IPS-20b (cell line): ENCODE measurements around the gene FCN2.

ENCODE experiments used
- H3K27ac ChIP-seq: one replicate; pipeline ENCODE4 v1.5.1; 2013; ENCODE audit warnings: low read length
- H3K27me3 ChIP-seq: 2 replicates; pipeline ENCODE4 v1.6.1; 2013; ENCODE audit warnings: mild to moderate bottlenecking, low read length, inconsistent platforms; ENCODE audit not compliant: insufficient read depth
- H3K36me3 ChIP-seq: 2 replicates; pipeline ENCODE4 v1.6.1; 2013; ENCODE audit warnings: low read depth, mild to moderate bottlenecking, inconsistent platforms, low read length, moderate library complexity; ENCODE audit not compliant: insufficient read depth
- H3K4me1 ChIP-seq: 2 replicates; pipeline ENCODE4 v1.6.1; 2013; ENCODE audit warnings: mild to moderate bottlenecking, control low read depth, inconsistent platforms, low read length, moderate library complexity; ENCODE audit not compliant: insufficient read depth
- H3K4me3 ChIP-seq: 2 replicates; pipeline ENCODE4 v1.5.1; 2013; ENCODE audit warnings: mild to moderate bottlenecking, low read length, inconsistent platforms
- H3K9ac ChIP-seq: 2 replicates; pipeline ENCODE4 v1.6.1; 2013; ENCODE audit warnings: low read depth, mild to moderate bottlenecking, inconsistent platforms, low read length, moderate library complexity
- H3K9me3 ChIP-seq: 2 replicates; pipeline ENCODE4 v1.6.1; 2013; ENCODE audit warnings: mild to moderate bottlenecking, low read depth, low read length, inconsistent platforms; ENCODE audit not compliant: insufficient read depth

FCN2 gene

GRCh38 chr9:134880484-134881312 is at the start of gene FCN2:
Gene FCN2 (plus strand): TSS chr9:134880810. CDS start chr9:134880822, 12 bp downstream.
- Histone ChIP-seq H3K27me3 (no peaks in the 10 kb centered on the region), H3K9me3 (no peaks in the 10 kb centered on the region), H3K27ac (no peak within 1 kb of the TSS), H3K4me1 (no peaks in the 10 kb centered on the region), H3K4me3 (no peak within 1 kb of the TSS), H3K36me3 (no peaks in the 10 kb centered on the region), H3K9ac (no peak within 1 kb of the TSS)

- Histone ChIP-seq H3K27ac (no peak overlapping the region), H3K36me3 (0 out of 2 replicates have a peak, but pooled peaks cover 6% of the 10 kb centered on the region), H3K9me3 (no peaks in the 10 kb centered on the region), H3K4me1 (no peaks in the 10 kb centered on the region), H3K9ac (no peak overlapping the region), H3K27me3 (no peaks in the 10 kb centered on the region), H3K4me3 (no peak overlapping the region)
Observed at GRCh38 chr9:134830926-134831720, 49.5 kb upstream of the FCN2 start.

GRCh38 chr9:134832471-134832870 is 48.1 kb upstream of the FCN2 start:
- Histone ChIP-seq H3K27me3 (no peaks in the 10 kb centered on the region), H3K9ac (no peak overlapping the region), H3K4me1 (no peaks in the 10 kb centered on the region), H3K4me3 (no peak overlapping the region), H3K36me3 (0 out of 2 replicates have a peak, but pooled peaks cover 6% of the 10 kb centered on the region), H3K9me3 (no peaks in the 10 kb centered on the region), H3K27ac (no peak overlapping the region)

- H3K4me1 ChIP-seq = no peaks in the 10 kb centered on the region
- no peak overlapping the region for H3K4me3 ChIP-seq
- no peaks in the 10 kb centered on the region for H3K27me3 ChIP-seq
- no peaks in the 10 kb centered on the region for H3K9me3 ChIP-seq
- no peak overlapping the region for H3K9ac ChIP-seq
- no peak overlapping the region for H3K27ac ChIP-seq
- H3K36me3 ChIP-seq = 0 out of 2 replicates have a peak, but pooled peaks cover 5% of the 10 kb centered on the region
Observed at GRCh38 chr9:134833294-134833880, 47.2 kb upstream of the FCN2 start.

- Histone ChIP-seq H3K4me3 (no peak overlapping the region), H3K27me3 (no peaks in the 10 kb centered on the region), H3K4me1 (no peaks in the 10 kb centered on the region), H3K36me3 (no peaks in the 10 kb centered on the region), H3K9me3 (no peaks in the 10 kb centered on the region), H3K27ac (no peak overlapping the region), H3K9ac (no peak overlapping the region)
Observed at GRCh38 chr9:134834217-134834956, 46.2 kb upstream of the FCN2 start.

- Histone ChIP-seq H3K27me3 (no peaks in the 10 kb centered on the region), H3K36me3 (no peaks in the 10 kb centered on the region), H3K9me3 (no peaks in the 10 kb centered on the region), H3K27ac (no peak overlapping the region), H3K4me1 (no peaks in the 10 kb centered on the region), H3K9ac (no peak overlapping the region), H3K4me3 (no peak overlapping the region)
Observed at GRCh38 chr9:134834957-134835419, 45.6 kb upstream of the FCN2 start.

GRCh38 chr9:134835448-134835847 is 45.2 kb upstream of the FCN2 start:
- no peak overlapping the region for H3K27ac ChIP-seq
- no peaks in the 10 kb centered on the region for H3K4me1 ChIP-seq
- H3K9ac ChIP-seq = no peak overlapping the region
- no peaks in the 10 kb centered on the region for H3K27me3 ChIP-seq
- H3K9me3 ChIP-seq = no peaks in the 10 kb centered on the region
- H3K36me3 ChIP-seq = no peaks in the 10 kb centered on the region
- no peak overlapping the region for H3K4me3 ChIP-seq

GRCh38 chr9:134835987-134836386 is 44.6 kb upstream of the FCN2 start:
- Histone ChIP-seq H3K9me3 (no peaks in the 10 kb centered on the region), H3K4me3 (no peak overlapping the region), H3K27me3 (no peaks in the 10 kb centered on the region), H3K27ac (no peak overlapping the region), H3K4me1 (no peaks in the 10 kb centered on the region), H3K36me3 (no peaks in the 10 kb centered on the region), H3K9ac (no peak overlapping the region)

- no peaks in the 10 kb centered on the region for H3K9me3 ChIP-seq
- H3K4me3 ChIP-seq = no peak overlapping the region
- no peak overlapping the region for H3K27ac ChIP-seq
- H3K36me3 ChIP-seq = no peaks in the 10 kb centered on the region
- no peaks in the 10 kb centered on the region for H3K4me1 ChIP-seq
- no peaks in the 10 kb centered on the region for H3K27me3 ChIP-seq
- no peak overlapping the region for H3K9ac ChIP-seq
Observed at GRCh38 chr9:134836406-134836970, 44.1 kb upstream of the FCN2 start.

- H3K4me1 ChIP-seq = no peaks in the 10 kb centered on the region
- H3K36me3 ChIP-seq = no peaks in the 10 kb centered on the region
- no peaks in the 10 kb centered on the region for H3K27me3 ChIP-seq
- no peak overlapping the region for H3K4me3 ChIP-seq
- H3K27ac ChIP-seq = no peak overlapping the region
- no peaks in the 10 kb centered on the region for H3K9me3 ChIP-seq
- H3K9ac ChIP-seq = no peak overlapping the region
Observed at GRCh38 chr9:134837529-134837928, 43.1 kb upstream of the FCN2 start.
